Measurements from ENCODE around the gene PTGIR. TPM values are rescaled to one million over a fixed set of nuclear protein-coding genes. Genes with fewer than 3 reads are reported as not detected.
A peak's percentile ranks its signal among the peaks of the same experiment; 100 is the strongest.

Gene PTGIR
- not detected in 2 replicates for total RNA-seq

DNA sequence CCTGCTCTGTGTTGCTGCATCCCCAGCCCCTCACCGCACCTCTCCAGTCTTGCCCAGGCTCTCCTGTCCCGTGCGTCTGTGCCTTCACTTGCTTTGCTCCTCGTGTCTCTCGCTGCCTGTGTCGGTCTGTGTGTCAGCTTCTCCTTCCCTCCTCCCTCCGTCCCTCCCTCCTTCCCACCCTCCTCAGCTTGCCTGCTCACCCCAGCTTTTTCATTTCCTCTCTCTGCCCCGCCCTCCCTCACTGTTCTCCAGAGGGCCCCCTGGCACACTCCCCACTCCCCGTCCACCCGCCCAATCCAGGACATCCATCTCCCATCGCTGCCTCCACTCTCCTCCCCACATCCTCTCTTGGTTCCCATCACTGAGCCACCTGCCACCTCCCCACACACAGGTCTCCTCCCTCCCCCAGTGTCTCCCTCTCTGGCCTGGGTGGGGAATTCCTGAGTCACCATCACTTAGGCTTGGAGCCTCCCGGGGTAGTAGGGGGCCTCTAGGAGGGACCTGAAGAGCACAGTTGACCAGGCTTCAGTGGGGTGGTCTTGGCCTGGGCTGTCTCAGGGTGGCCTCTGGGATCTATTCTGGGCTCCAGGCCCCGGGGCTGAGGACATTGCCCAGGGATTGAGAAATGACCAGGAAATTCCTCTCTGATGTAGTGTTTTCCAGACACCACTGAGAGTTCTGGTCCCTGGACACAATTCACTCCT is at the start of gene PTGIR:
TSS of gene PTGIR (minus strand) at position 132 of the 704 bp plus-strand sequence. CDS start 864 bp downstream, outside the sequence.
- DNase-seq (ENCODE audit: low read depth), result no peak

DNA sequence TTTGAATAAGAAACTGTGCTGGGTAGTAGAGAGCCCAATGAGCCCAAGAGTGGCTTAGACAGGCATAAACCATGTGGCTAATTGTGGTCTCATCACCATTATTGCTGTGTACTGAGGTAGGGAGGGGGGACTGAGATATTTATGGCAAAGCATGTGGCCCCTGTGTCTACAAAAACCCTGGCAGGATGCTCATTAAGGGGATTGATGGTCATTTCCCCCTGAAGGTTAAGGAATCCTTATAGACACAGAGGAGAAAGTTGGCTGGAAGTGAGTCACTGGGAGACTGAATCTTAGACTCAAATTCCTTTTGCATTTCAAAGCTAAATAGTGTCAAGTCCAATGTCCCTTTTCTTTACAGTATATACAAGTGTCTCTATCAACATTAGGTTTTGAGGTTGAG is 45.9 kb upstream of the PTGIR start:
- peak; percentile 5 for DNase-seq (ENCODE audit: low read depth)

DNA sequence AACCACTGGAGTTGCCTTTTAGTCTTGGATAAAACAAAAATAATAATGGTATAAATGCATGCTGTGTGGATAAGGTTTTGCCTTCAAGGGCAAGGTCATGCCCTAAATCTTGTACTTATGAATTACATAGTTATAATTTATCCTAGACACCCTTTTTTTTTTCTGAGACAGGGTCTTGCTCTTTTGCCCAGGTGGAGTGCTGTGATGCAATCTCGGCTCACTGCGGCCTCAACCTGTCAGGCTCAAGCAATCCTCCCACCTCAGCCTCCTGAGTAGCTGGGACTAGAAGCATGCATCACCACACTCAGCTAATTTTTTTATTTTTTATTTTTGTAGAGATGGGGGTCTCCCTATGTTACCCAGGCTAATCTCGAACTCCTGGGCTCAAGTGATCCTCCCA is 43.8 kb upstream of the PTGIR start:
- no peak for DNase-seq (ENCODE audit: low read depth)

- no peak for DNase-seq (ENCODE audit: low read depth)
Observed at GRCh38 chr19:46665072-46665471, 40.2 kb upstream of the PTGIR start.

DNA sequence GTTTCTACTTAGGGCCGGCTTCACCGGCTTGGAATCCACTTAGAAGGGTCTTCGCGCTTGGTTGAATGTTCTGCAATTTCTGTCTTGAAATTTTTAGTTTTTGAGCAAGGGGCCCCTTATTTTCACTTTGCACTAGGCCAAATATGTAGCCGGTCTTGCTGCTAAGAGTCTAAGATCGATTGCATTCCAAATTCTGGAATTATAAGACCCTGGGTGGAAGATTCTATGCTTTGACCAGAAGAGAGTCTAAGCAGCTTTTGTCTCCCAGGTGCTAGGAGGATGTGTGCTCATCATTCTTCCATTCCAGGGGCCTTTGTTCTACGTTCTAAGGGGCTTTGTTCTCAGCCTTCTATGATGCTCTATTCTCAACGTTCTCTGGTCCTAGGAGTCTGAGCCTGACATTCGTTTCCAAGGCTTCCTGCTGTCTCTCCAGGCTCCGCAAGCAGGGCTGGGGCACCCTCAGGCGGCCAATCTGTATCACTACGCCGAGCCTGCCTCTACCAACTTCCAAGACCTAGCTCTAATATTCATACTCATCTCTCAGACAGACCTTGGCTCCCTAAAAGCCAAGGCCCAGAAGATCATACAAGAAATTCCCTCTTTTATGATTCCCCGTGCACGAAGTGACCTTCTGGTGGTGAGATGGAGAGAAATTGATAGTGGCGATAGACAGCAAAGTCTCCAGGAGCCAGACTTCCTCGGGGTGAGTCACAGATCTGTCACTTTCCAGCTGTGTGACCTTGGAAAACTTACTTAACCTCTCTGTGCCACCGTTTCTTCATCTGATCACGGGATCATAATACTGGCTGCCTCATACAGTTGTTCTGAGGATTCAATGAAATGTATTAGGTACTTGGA is 37.1 kb upstream of the PTGIR start:
- DNase-seq (ENCODE audit: low read depth), result peak; percentile 78

GRCh38 chr19:46661020-46661731 is 36.3 kb upstream of the PTGIR start, which contains the start of gene DACT3:
TSS of gene DACT3 (minus strand) at chr19:46661182. CDS start at chr19:46661064, 118 bp downstream.
- DNase-seq (ENCODE audit: low read depth), result peak; percentile 97

- no peak for DNase-seq (ENCODE audit: low read depth)
Observed at GRCh38 chr19:46660551-46661019, 35.7 kb upstream of the PTGIR start.

DNA sequence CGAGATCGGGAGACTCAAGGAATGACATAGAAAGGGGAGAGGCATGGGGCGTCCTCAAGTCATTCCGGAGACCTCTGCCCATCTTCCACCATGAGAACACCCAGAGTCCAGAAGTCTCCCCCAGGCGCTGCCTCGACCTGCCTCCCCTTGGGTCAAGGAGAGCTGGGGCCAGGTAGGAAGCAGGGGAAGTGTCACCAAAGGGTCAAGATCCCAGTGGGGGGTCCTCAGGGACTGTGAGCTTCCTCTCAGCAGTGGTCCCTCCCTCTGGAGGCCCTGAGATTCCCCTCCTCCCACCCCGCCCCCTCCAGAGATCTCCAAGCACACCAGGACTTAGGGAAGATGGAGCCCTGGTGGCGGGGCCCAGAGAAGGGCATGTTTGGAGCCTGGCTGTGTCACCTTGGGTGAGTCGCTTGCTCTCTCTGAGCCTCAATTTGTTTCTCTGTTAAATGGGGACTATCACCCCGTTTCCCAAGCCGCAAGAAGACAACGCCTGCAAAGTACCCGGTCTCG is 35.2 kb upstream of the PTGIR start:
- no peak for DNase-seq (ENCODE audit: low read depth)

GRCh38 chr19:46659151-46660007 is 34.5 kb upstream of the PTGIR start:
- DNase-seq (ENCODE audit: low read depth), result no peak

DNA sequence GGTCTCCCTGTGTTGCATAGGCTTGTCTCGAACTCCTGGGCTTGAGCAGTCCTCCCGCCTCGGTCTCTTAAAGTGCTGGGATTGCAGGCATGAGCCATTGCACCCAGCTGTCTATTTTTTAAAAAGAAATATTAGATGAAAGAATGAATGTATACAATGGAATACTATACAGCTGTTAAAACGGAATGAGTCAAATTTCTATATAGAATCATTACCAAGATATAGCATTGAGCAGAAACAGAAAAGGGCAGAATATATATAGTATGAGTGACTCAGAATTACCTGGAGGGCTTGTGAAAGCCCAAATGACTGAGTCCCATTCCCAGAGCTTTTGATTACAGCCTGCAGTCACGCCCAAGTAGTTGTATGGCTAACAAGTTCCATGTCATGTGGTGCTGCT is 31.7 kb upstream of the PTGIR start:
- DNase-seq (ENCODE audit: low read depth), result no peak

DNA sequence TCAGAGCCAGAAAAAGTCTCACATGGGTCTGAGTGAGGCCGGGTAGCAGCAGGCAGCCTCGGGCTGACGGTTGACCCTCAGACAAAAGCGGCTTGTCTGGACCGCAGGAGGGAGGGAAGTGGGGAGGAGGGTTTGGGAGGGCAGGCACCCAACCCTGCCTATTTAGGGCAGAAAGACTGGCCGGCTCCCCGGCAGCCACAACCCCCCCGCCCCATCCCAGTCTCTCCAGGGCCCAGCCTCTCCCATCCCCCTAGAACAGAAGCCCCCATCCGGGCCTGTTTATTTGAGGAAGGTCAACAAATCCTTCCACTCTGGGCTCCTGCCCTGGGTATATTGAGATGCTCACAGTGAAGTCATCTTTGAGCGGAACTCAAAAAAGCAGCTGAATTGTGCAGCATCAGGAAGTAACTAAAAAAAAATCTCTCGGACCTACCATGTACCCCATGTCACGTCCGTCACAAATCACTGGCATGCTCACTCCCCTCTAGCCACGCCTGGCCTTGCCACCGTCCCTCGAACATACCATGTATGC is 29.8 kb upstream of the PTGIR start:
- DNase-seq (ENCODE audit: low read depth), result no peak

DNA sequence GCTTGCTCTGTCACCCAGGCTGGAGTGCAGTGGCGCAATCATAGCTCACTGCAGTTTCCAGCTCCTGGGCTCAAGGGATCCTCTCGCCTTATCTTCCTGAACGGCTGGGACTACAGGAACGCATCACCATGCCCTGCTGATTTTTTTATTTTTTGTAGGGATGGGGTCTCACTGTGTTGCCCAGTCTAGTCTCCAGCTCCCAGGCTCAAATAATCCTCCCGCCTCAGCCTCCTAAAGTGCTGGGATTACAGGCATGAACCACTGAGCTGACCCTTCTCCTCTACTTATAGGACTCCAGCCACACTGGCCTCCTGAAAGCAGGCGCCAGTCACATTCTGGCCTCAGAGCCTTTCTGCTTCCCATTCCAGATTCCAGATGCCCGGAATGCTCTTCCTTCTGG is 25.6 kb upstream of the PTGIR start:
- no peak for DNase-seq (ENCODE audit: low read depth)

- DNase-seq (ENCODE audit: low read depth), result no peak
Observed at GRCh38 chr19:46648961-46649960, 24.4 kb upstream of the PTGIR start.

GRCh38 chr19:46648060-46648960 is 23.4 kb upstream of the PTGIR start:
- no peak for DNase-seq (ENCODE audit: low read depth)

DNA sequence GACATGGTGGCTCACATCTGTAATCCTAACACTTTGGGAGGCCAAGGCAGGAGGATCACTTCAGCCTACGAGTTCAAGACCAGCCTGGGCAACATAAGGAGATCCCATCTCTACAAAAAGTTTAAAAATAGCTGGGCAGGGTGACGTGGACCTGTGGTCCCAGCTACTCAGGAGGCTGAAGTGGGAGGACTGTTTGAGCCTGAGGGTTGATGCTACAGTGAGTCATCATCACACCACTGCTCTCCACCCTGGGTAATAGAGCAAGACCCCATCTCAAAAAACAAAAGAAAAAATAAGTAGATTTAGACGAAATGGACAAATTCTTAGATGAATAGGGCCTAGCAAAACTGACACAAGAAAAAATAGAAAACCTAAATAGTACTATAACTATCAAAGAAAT is 21.5 kb upstream of the PTGIR start:
- DNase-seq (ENCODE audit: low read depth), result no peak

DNA sequence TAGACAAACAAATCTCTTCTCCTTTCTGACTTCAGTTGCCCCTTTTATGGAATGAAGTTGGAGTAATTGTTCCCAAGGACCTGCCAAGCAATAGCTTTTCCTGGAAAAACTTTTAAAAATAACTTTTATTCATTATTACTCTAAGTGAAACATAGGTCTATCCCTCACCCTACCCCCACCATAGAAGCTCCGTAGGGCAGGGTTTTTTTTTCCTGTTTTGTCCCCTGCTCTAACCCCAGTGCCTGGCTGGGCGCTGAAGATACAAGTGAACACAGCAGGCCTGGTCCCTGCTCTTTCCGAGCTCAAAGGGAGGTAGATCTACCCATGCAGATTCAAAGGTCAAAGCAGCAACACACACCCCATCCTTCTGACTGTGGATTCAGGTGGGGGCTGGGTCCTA is 19.8 kb upstream of the PTGIR start:
- DNase-seq (ENCODE audit: low read depth), result no peak

- no peak for DNase-seq (ENCODE audit: low read depth)
Observed at GRCh38 chr19:46640656-46641055, 15.8 kb upstream of the PTGIR start.

All from renal cortical epithelial cell (primary cell).